Measurements from ENCODE around the gene PADI6.

The PADI6 gene

DNA sequence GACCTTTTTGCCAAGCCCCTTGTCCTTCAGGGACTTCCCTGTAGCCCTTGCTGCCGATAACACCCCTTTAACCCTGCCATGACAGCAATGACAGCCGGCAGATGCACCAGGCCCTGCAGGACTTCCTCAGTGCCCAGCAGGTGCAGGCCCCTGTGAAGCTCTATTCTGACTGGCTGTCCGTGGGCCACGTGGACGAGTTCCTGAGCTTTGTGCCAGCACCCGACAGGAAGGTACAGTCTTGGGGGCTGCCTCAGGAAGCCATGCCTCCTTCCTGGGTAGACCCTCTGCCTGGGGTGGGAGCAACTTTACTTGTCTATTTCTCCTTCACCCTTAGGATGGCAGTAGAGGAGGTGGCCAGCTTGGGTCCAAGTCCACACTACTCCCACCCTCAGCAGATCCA lies 16.1 kb upstream of the PADI6 start:
- in situ Hi-C loops (cut with HindIII; ENCODE audit: low sequenced_read_pairs), result no loop called here

DNA sequence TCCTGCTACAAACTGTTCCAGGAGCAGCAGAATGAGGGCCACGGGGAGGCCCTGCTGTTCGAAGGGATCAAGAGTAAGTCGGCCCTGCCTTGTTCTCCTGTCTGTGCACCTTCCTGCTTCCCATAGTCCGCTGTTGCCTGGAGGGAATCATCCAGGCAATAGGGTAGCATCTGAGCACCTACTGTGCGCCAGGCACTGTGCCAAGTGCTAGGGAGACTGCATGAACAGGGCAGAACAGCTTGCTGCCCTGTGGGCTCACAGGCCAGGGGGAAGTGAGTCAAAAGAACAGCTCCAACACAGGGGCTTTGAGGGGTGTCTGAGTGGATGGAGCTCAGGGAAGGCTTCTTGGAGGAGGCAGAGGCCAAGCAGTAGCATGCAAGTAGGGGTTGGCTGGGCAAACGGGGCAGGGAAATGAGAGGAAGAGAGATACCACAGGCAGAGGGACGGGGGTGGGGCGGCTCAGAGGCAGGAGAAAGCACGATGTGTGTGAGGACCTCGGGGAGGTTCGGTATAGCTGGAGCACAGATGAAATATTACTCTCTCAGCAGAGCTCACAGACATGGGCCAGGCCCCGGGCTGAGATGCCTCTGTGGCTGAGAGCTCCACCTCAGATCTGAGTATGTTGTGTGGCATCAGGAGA lies 15.5 kb upstream of the PADI6 start:
- in situ Hi-C loops (cut with HindIII; ENCODE audit: low sequenced_read_pairs), result no loop called here

DNA sequence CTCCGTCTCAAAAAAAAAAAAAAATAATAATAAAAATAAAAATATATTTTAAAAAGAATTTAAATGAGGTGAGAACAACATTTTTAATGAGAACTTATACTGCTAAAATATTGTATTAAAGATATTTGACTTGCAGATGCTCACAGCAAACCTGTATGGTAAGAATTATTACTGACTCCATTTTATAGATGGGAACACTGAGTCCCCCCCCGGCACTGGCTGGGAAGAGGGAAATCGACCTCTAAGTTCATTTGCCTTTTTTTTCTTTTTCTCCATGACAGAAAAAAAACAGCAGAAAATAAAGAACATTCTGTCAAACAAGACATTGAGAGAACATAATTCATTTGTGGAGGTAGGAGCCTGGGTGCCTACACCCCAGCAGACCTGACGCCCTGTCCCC lies 13.4 kb upstream of the PADI6 start:
- in situ Hi-C loops (cut with HindIII; ENCODE audit: low sequenced_read_pairs), result no loop called here

DNA sequence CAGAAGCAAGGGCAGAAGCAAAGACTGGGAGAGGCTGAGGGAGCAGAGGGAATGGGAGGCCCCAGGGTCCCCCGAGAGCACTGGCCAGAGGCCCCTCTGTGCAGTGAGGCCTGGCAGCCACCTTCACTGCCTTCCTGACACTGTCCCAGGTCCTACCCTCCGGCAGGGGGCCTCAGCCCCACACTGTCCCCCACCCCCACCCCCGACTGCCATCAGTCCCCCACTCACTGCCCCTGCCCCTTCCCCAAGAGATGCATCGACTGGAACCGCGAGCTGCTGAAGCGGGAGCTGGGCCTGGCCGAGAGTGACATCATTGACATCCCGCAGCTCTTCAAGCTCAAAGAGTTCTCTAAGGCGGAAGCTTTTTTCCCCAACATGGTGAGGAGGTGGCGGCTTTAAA lies 13.0 kb upstream of the PADI6 start:
- in situ Hi-C loops (cut with HindIII; ENCODE audit: low sequenced_read_pairs), result no loop called here

DNA sequence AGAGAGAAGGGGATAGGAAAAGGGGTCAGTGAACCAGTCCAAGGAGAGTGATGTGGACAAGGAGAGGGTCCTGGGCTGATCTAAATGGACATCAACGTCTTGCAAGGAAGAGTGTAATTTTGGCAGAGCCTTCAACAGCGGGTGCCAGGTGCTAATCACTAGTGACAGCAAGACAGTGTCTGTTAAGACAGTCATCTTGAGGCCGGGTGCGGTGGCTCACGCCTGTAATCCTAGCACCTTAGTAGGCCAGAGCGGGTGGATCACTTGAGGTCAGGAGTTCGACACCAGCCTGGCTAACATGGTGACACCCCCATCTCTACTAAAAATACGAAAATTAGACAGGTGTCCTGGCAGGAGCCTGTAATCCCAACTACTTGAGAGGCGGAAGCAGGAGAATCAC lies 12.2 kb upstream of the PADI6 start:
- in situ Hi-C loops (cut with HindIII; ENCODE audit: low sequenced_read_pairs), result no loop called here

DNA sequence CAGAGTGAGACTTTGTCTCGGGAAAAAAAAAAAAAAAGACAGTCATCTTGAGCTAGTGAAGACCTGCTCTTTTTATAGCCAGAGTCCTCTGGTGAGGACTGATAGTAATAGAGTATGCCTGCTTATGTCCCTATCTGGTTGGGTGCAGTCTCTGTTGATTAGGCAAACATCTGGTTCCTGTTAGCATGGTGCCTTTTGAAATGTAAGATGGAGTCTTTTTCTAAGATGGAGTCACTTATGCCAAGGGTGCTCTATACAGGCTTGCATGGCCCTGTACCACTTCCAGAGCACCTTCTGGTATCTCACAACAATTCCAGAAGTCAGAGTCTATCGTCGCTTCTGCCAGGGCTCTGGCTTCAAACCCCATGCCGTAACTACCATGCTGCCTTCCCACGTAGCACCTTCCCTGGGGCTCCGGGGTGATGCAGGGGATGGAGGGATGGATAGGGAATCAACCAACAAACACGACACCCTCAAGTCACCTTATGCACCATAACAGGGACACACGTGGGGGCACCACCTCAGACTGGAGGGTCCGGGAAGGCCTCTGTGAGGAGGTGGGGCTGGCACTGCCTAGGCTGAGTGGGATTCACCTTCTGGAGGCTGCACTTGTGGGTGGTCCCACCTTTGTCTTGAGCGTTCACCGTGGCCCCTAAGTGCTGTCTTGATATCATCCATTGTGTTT lies 11.6 kb upstream of the PADI6 start:
- in situ Hi-C loops (cut with HindIII; ENCODE audit: low sequenced_read_pairs), result no loop called here

DNA sequence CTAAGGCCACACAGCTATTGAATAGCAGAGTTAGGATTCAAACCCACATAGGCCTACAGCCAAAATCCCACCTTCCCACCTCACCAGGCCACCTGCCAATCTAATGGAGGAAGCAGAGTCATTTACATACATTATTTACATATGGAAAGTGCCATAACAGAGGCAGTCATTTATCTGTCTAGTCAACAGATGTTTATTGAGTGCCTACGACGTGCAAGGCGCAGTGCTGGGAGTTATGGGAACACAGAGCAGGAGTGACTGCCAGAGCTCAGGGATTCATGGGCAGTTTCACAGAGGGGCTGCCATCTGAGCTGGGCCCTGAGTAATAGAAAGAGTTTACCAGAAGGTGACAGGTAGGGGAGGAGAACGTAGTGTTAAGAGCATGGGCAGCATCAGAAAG lies 10.3 kb upstream of the PADI6 start:
- in situ Hi-C loops (cut with HindIII; ENCODE audit: low sequenced_read_pairs), result no loop called here

DNA sequence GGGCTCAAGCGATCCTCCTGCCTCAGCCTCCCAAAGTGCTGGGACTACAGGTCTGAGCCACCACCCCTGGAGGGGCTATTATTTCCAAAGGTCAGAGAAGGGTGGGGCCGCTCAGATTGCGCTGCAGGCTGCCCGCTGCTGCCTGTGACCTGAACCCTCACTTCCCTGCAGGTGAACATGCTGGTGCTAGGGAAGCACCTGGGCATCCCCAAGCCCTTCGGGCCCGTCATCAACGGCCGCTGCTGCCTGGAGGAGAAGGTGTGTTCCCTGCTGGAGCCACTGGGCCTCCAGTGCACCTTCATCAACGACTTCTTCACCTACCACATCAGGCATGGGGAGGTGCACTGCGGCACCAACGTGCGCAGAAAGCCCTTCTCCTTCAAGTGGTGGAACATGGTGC lies 8.6 kb upstream of the PADI6 start:
- in situ Hi-C loops (cut with HindIII; ENCODE audit: low sequenced_read_pairs), result no loop called here

DNA sequence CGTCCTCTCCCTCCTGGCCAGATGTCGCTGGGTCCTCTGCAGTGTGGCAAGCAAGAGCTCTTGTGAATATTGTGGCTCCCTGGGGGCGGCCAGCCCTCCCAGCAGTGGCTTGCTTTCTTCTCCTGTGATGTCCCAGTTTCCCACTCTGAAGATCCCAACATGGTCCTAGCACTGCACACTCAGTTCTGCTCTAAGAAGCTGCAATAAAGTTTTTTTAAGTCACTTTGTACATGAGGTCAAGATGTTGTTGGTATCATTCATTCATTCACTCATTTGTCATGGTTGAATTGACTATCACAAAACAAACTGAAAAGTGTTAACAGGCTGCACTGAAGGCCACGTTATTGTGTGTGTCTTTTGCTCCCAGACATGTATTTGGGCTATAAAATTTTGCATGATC lies 8.2 kb upstream of the PADI6 start:
- in situ Hi-C loops (cut with HindIII; ENCODE audit: low sequenced_read_pairs), result no loop called here

DNA sequence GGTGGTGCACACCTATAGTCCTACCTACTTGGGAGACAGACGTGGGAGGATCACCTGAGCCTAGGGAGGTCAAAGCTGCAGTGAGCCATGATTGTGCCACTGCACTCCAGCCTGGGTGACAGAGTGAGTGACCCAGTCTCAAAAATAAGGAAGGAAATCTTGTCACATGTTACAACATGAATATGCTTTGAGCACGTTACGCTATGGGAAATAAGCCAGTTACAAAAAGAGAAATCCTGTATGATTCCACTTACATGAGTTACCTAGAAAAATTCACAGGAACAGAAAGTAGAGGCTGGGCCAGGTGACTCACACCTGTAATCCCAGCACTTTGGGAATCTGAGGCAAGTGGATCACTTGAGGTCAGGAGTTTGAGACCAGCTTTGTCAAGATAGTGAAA lies 6.7 kb upstream of the PADI6 start:
- in situ Hi-C loops (cut with HindIII; ENCODE audit: low sequenced_read_pairs), result no loop called here

DNA sequence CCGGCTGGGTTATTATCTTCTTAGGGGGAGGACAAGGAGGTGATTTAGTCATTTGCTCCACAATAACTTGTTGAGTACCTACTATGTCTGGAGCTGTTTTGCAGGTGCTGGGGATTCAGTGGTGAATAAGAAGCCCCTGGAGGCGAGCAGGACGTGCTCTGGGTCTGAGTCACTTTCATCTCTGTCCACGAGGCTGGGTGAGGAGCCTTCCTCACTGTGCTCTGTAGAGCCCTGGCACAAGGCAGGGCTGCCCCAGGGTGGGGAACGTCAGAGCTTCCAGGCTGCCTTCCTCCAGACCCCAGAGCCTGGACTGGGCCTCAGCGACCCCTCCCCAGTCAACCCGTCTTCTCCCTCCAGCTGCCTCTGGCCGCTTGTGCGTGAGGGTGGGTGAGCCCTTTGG lies 2.5 kb upstream of the PADI6 start:
- in situ Hi-C loops (cut with HindIII; ENCODE audit: low sequenced_read_pairs), result no loop called here

DNA sequence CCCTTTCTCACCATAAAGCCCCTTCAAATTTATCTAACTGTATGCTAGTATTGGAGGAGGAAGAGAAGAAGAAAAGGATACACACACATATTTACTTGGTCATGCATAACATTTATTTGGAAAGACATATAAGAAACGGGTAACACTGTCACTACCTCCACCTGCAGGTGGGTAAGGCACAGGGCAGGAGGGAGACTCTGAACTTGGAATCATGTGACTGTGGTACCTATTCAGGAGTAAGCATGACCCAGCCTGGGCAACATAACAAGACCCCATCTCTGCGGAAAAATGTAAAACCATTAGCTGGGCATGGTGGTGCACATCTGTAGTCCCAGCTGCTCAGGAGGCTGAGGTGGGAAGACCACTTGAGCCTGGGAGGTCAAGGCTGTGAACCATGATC lies 1.4 kb upstream of the PADI6 start:
- in situ Hi-C loops (cut with HindIII; ENCODE audit: low sequenced_read_pairs), result loop anchor here (10.0 kb wide), 1 partner anchor 356 kb away; the partner anchor contains the start of gene ATP13A2

DNA sequence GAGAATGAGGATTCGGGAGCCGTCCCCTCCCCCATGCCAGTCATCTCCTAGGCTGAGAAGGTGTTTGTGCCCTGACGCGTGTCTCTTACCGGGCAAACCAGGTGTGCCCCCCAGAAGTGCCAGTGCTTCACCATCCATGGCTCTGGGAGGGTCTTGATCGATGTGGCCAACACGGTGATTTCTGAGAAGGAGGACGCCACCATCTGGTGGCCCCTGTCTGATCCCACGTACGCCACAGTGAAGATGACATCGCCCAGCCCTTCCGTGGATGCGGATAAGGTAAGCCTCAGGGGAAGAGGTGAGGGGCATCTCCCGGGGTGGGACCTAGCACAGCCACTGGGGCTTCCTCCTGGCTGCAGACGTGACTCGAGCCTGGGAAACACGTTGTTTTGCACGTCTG lies 959 bp downstream of the PADI6 start:
- in situ Hi-C loops (cut with HindIII; ENCODE audit: low sequenced_read_pairs), result loop anchor here (10.0 kb wide), 1 partner anchor 358 kb away; the partner anchor contains the start of gene ATP13A2

DNA sequence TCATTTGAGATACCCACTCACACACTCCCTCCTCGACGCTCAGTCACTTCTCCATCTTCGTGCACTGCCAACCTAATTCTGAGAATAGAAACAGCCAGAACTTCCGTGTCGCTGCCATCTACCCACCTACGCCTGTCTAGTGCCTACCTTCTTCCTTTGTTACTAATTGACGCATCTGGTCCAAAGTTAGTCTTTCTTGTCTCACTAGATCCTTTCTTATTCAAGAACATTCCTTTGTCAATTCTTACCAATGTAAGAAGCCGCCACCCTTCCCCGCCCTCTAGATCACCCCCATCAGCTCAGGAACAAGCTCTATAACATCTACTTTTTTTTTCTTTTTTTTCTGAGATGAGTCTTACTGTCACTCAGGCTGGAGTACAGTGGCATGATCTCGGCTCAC lies 3.7 kb downstream of the PADI6 start:
- in situ Hi-C loops (cut with HindIII; ENCODE audit: low sequenced_read_pairs), result loop anchor here (5.0 to 10.0 kb wide), 2 partner anchors 188 to 361 kb away; partner anchors contain the start of gene ATP13A2

DNA sequence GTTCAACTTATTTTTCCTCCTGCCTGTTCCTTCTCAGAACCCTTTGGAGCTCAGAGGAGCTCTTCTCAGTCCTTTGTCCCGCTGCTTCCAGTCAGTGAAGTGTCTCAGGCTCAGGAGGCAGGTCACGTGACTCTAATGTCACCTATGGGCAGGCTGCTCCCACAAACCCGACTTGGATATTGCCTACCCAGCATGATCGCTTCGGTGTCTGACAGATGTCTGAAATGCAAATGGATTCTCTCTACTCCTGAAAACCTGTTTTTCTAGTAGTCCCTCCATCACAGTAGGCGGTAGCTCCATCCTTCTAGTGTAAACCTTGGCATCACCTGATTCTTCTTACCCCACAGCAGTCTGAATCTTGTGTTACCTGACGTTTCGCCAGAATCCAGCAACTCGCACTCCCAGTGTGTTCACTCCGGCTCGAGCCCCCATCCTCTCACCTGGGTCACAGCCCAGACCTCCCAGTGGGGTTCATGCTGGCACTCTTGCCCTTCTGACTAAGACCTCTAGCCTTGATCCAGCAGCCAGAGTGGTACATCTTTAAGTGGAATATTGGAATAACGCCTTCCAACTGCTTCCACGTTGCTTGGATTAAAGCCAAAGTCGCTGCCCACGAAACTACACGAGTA lies 5.4 kb downstream of the PADI6 start:
- in situ Hi-C loops (cut with HindIII; ENCODE audit: low sequenced_read_pairs), result loop anchor here (5.0 to 10.0 kb wide), 2 partner anchors 190 to 363 kb away; partner anchors contain the start of gene ATP13A2

DNA sequence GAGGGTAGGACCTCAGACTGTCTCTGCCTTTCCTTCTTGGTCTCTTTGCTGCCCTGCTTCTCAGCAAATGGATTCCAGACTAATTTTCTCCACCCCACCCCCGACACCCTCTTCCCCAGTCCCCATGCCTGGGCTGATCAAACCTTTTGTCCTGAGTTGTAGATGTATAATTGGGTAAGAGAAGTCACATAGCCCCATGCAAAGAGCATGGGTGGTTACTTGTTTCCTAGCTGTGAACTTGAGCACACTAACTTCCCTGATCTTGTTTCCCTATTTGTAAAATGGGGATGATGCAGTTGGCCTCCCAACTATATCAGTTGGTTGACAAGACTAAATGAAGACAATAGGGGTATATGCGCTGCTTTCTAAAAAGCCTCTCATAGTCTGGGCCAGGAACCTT lies 9.2 kb downstream of the PADI6 start:
- in situ Hi-C loops (cut with HindIII; ENCODE audit: low sequenced_read_pairs), result no loop called here

DNA sequence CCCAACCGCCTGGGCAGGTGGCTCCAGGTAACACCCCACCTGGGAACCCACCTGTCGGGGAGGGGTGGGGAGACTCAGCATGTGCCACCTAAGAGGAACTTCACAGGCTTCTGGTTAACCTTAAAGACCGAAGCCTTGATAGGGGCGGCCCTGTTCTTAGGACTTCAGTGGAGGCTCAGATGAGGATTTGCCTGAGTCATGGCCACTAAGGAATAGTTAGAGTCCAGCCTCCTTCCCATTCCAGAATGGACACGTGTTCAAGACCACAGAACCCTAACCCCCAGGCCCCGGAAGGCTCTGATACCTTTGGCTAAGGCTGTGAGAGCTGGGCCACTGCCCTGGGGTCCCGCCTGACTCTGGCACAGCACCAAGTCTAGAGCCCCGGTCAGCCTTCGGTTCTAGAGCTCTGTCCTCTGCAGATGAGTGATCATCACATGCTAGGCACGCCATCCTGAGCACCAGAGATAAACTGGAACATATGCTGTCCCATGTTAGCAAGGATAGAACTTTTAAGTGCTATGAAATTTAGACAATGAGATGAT lies 20.3 kb downstream of the PADI6 start:
- in situ Hi-C loops (cut with HindIII; ENCODE audit: low sequenced_read_pairs), result no loop called here

DNA sequence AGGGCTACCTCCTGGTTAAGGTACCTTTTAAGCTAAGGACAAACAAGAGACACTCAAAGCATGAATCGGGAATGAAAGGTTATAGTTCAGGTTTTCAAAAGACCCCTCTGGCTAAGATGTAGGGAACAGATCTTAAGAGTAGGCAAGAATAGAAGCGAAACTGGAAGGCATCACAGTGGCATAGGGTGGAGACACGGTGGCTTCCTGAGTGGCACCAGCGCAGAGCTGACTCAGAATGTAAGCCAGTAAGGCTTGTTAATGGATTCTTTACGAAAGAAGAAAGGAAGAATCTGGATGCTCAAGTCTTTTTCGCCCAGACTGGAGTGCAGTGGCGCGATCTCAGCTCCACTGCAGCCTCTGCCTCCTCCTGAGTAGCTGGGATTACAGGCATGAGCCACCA lies 21.2 kb downstream of the PADI6 start:
- in situ Hi-C loops (cut with HindIII; ENCODE audit: low sequenced_read_pairs), result no loop called here

DNA sequence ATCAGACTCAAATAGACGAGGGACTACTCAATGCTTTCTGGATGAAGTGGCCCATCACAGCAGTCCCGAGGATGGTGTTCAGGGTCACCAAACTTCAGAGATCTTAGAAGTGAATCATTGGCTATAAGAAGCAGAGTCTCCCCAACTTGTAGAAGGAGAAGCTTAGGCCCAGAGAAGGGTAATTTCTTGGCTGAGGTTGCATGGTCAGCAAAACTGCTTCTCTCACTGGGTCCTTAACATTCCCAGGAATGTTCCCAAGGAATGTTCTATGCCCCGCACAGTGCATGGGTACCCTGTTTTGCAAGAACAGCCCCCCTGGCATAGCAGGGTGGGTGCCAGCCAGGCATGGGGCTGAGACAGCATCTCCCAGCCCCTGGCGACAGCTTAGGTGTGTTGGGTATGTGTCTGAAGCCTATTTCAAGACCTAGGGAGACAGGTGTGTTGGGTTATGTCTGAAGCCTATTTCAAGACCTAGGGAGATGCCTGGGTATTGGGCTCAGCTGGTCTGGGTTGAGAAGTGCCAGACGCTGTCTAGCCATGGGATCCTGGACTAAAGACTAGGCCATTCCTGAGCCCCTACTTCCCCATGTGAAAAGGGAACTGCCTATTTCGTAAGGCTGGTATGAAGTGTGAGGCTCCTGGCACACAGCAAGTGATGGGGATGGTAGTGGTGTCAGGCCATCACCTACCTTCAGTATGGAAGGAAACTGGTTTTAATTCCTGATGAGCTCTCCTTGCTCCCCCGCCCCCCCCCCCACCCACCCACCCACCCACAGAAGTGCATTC lies 26.1 kb downstream of the PADI6 start:
- in situ Hi-C loops (cut with HindIII; ENCODE audit: low sequenced_read_pairs), result no loop called here

DNA sequence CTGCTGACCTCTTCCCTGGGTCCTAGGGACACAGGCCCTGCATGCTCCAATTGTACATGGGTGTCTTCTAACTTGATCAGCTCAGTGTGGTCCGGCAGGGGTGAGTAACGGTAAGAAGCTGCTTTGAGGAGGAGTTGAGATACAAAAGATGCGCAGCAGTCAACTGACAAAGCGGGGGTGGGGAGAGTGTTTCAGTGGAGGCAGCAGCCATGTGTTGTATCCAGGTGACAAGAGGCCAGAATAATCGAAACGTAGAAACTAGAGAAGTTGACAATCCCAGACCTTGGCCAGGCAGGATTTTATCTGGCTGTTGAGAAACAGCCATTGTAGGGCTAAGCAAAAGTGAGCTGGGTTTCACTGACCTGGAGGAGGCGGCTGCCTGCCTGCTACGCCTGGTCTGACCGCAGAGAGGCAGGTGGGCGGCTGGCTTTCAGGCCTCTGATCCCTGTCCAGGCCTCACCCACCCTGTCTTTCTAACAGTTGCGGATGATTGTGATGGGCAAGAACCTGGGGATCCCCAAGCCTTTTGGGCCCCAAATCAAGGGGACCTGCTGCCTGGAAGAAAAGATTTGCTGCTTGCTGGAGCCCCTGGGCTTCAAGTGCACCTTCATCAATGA lies 28.8 kb downstream of the PADI6 start:
- in situ Hi-C loops (cut with HindIII; ENCODE audit: low sequenced_read_pairs), result no loop called here

DNA sequence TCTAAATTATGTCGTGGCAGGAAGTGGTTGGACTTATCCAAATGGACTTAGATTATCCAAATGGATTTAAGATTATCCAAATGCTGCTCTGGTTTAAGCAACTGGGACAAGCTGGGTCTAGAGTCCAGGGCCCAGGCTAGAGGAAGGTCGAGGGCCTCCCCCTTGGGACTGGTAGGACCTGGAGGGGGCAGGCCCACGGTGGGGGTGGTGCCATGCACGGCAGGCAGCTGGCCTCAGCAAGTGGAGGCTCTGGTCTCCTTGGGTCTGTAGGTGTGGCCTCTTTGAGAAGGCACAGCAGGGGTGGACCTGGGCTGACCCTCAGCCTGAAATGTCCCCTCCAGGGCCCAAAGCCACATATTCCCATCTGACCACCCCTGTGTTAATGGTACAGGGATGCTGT lies 29.8 kb downstream of the PADI6 start:
- in situ Hi-C loops (cut with HindIII; ENCODE audit: low sequenced_read_pairs), result no loop called here

Data from endothelial cell of hepatic sinusoid (primary cell).